Measurements from ENCODE around the gene KCND2. TPM values are rescaled to one million over a fixed set of nuclear protein-coding genes. Genes with fewer than 3 reads are reported as not detected.

Gene KCND2
- total RNA-seq, 1 experiment from 2014 or later: 0.33 TPM

- H3K9ac ChIP-seq (ENCODE audit: low read length): no peak overlapping the region
- ATAC-seq: no peak
These were observed 519.8 kb downstream of the KCND2 start for GRCh38 chr7:120792861-120793130.

GRCh38 chr7:120793213-120793936 is 520.4 kb downstream of the KCND2 start:
- no peaks in the 10 kb centered on the region for H3K4me1 ChIP-seq (ENCODE audit: insufficient read depth, low read length)
- no peaks in the 10 kb centered on the region for H4K20me1 ChIP-seq (ENCODE audit: low read length)
- no peak overlapping the region for H3K27ac ChIP-seq (ENCODE audit: low read length)
- no peaks in the 10 kb centered on the region for H3K9me3 ChIP-seq (ENCODE audit: low read length)
- DNase-seq (no peak), ATAC-seq (no peak)
- no peak overlapping the region for H3K9ac ChIP-seq (ENCODE audit: low read length)
- H2AFZ ChIP-seq (ENCODE audit: low read length): no peak overlapping the region
- H3K4me3 ChIP-seq (ENCODE audit: low read length): no peak overlapping the region
- H3K79me2 ChIP-seq (ENCODE audit: low read length): no peaks in the 10 kb centered on the region
- H3K36me3 ChIP-seq (ENCODE audit: low read depth, low read length): no peaks in the 10 kb centered on the region
- POLR2A ChIA-PET (ENCODE audit: unreplicated experiment): no interaction called here
- intact Hi-C loops (cut with micrococcal nuclease): no loop called here
- no peaks in the 10 kb centered on the region for H3K9me2 ChIP-seq (replicated peaks; ENCODE audit: low read length)
- no peaks in the 10 kb centered on the region for H3K27me3 ChIP-seq (ENCODE audit: low read length)
- no TSS peak for BruUV-seq (replicated peaks)
- CTCF ChIA-PET: no interaction called here
- no peak overlapping the region for H3K4me2 ChIP-seq (ENCODE audit: low read length)
- no peak for TF ChIP-seq CTCF (conservative IDR thresholded peaks at IDR 0.05; ENCODE audit: low read depth, low read length)
- no peaks in the 10 kb centered on the region for H3F3A ChIP-seq (ENCODE audit: low read length, unreplicated experiment)

More at GRCh38 chr7:120792861-120793130, 519.8 kb downstream of the KCND2 start:
- CTCF ChIA-PET: no interaction called here
- no peaks in the 10 kb centered on the region for H4K20me1 ChIP-seq (ENCODE audit: low read length)
- H3K4me1 ChIP-seq (ENCODE audit: insufficient read depth, low read length): no peaks in the 10 kb centered on the region
- H3K27me3 ChIP-seq (ENCODE audit: low read length): no peaks in the 10 kb centered on the region
- POLR2A ChIA-PET (ENCODE audit: unreplicated experiment): interaction anchor here (0.6 kb wide), 1 partner anchor 581 kb away, joined by 5 read pairs; no protein-coding TSS in a partner anchor
- H3K4me2 ChIP-seq (ENCODE audit: low read length): no peak overlapping the region
- H2AFZ ChIP-seq (ENCODE audit: low read length): no peak overlapping the region
- H3K9me2 ChIP-seq (replicated peaks; ENCODE audit: low read length): no peaks in the 10 kb centered on the region
- H3K4me3 ChIP-seq (ENCODE audit: low read length): no peak overlapping the region
- H3K36me3 ChIP-seq (ENCODE audit: low read depth, low read length): no peaks in the 10 kb centered on the region
- no peaks in the 10 kb centered on the region for H3K79me2 ChIP-seq (ENCODE audit: low read length)
- H3K9me3 ChIP-seq (ENCODE audit: low read length): no peaks in the 10 kb centered on the region
- DNase-seq: no peak
- no peak overlapping the region for H3K27ac ChIP-seq (ENCODE audit: low read length)
- no peak for TF ChIP-seq CTCF (conservative IDR thresholded peaks at IDR 0.05; ENCODE audit: low read depth, low read length)
- no peak for TF ChIP-seq EZH2 (IDR thresholded peaks at IDR 0.05; ENCODE audit: low read length, unreplicated experiment)
- TF ChIP-seq EZH2phosphoT487 (IDR thresholded peaks at IDR 0.05; ENCODE audit: borderline replicate concordance, low read length): no peak
- no TSS peak for BruUV-seq (replicated peaks)
- H3F3A ChIP-seq (ENCODE audit: low read length, unreplicated experiment): no peaks in the 10 kb centered on the region
- intact Hi-C loops (cut with micrococcal nuclease): loop anchor here (1.0 kb wide), 1 partner anchor 149 kb away; no protein-coding TSS in a partner anchor

- Histone ChIP-seq H3K4me2 (ENCODE audit: low read length) (no peak overlapping the region), H3K4me3 (ENCODE audit: low read length) (no peak overlapping the region), H3K27me3 (ENCODE audit: low read length) (no peaks in the 10 kb centered on the region), H3K36me3 (ENCODE audit: low read depth, low read length) (no peaks in the 10 kb centered on the region), H3F3A (ENCODE audit: low read length, unreplicated experiment) (no peaks in the 10 kb centered on the region), H2AFZ (ENCODE audit: low read length) (no peak overlapping the region), H4K20me1 (ENCODE audit: low read length) (no peaks in the 10 kb centered on the region), H3K9me3 (ENCODE audit: low read length) (no peaks in the 10 kb centered on the region), H3K9ac (ENCODE audit: low read length) (no peak overlapping the region), H3K27ac (ENCODE audit: low read length) (no peak overlapping the region), H3K4me1 (ENCODE audit: insufficient read depth, low read length) (no peaks in the 10 kb centered on the region), H3K79me2 (ENCODE audit: low read length) (no peaks in the 10 kb centered on the region), H3K9me2 (replicated peaks; ENCODE audit: low read length) (no peaks in the 10 kb centered on the region)
- DNase-seq: no peak
- POLR2A ChIA-PET (ENCODE audit: unreplicated experiment): no interaction called here
- BruUV-seq (replicated peaks): no TSS peak
- no peak for ATAC-seq
- CTCF ChIA-PET: no interaction called here
- intact Hi-C loops (cut with micrococcal nuclease): no loop called here
- TF ChIP-seq EZH2phosphoT487 (IDR thresholded peaks at IDR 0.05; ENCODE audit: borderline replicate concordance, low read length) (no peak), EZH2 (IDR thresholded peaks at IDR 0.05; ENCODE audit: low read length, unreplicated experiment) (no peak), CTCF (conservative IDR thresholded peaks at IDR 0.05; ENCODE audit: low read depth, low read length) (no peak)
These were observed 521.2 kb downstream of the KCND2 start for GRCh38 chr7:120794106-120794729.

Measured in PC-3 (cell line).